IMR-90 (cell line): ENCODE results near the gene YPEL3. TPM values are rescaled to one million over a fixed set of nuclear protein-coding genes. Genes with fewer than 3 reads are reported as not detected.

Experiments used
- ATAC-seq: fragments of 200-7000 bp; cut with Tn5 transposase; 2 replicates; pipeline ENCODE4 v1.9.1; 2020; ENCODE audit warnings: low read depth, mild to moderate bottlenecking, moderate library complexity
- BruUV-seq: library from RNA; stranded (reverse); fragments of 400-500 nt; replicated peaks from 2 replicates; lab custom pipeline; 2021; lab: Mats Ljungman, UMichigan
- CTCF ChIA-PET: fragments of 300-600 bp; formaldehyde crosslinking; extraction: SDS; loops from one replicate; lab custom pipeline; 2021; ENCODE audit warnings: antibody characterized with exemption; lab: Yijun Ruan, JAX
- POLR2A ChIA-PET: fragments of 300-600 bp; sonication (Branson Sonifier 250); formaldehyde crosslinking; loops from one replicate; lab custom pipeline; 2022; ENCODE audit warnings: antibody characterized with exemption; ENCODE audit not compliant: unreplicated experiment; lab: Charles Lee
- DNase-seq: peaks from one replicate; pipeline ENCODE4 v3.0.0; 2013
- H2AFZ ChIP-seq: replicated peaks from 2 replicates; pipeline ENCODE3; 2013; ENCODE audit warnings: low read length, mild to moderate bottlenecking; ENCODE audit not compliant: poor library complexity
- H2AK5ac ChIP-seq: 2 replicates; pipeline ENCODE4 v1.6.1; 2013; ENCODE audit warnings: low read depth, low read length, inconsistent platforms
- H2AK9ac ChIP-seq: replicated peaks from 2 replicates; pipeline ENCODE3; 2013; ENCODE audit warnings: mild to moderate bottlenecking, low read depth, low read length, moderate library complexity; ENCODE audit not compliant: poor library complexity
- H2BK120ac ChIP-seq: 2 replicates; pipeline ENCODE4 v1.6.1; 2013; ENCODE audit warnings: low read depth, low read length, inconsistent platforms
- H2BK15ac ChIP-seq: 3 replicates; pipeline ENCODE4 v1.6.1; 2013; ENCODE audit warnings: low read depth, low read length, inconsistent platforms
- H2BK20ac ChIP-seq: 2 replicates; pipeline ENCODE4 v1.6.1; 2013; ENCODE audit warnings: low read depth, mild to moderate bottlenecking, inconsistent platforms, low read length, moderate library complexity
- H2BK5ac ChIP-seq: 2 replicates; pipeline ENCODE4 v1.6.1; 2013; ENCODE audit warnings: mild to moderate bottlenecking, low read depth, low read length, inconsistent platforms; ENCODE audit not compliant: poor library complexity, severe bottlenecking
- H3K14ac ChIP-seq: replicated peaks from 2 replicates; pipeline ENCODE4 v1.6.1; 2013; ENCODE audit warnings: low read depth, low read length, inconsistent platforms
- H3K18ac ChIP-seq: 2 replicates; pipeline ENCODE4 v1.6.1; 2013; ENCODE audit warnings: low read depth, low read length, control low read depth
- H3K23ac ChIP-seq: 2 replicates; pipeline ENCODE4 v1.6.1; 2013; ENCODE audit warnings: low read depth, low read length, inconsistent platforms
- H3K27ac ChIP-seq: 2 replicates; pipeline ENCODE4 v1.5.1; 2013; ENCODE audit warnings: mild to moderate bottlenecking, control low read depth, low read length; ENCODE audit not compliant: insufficient read depth
- H3K27me3 ChIP-seq: 2 replicates; pipeline ENCODE4 v1.6.1; 2013; ENCODE audit warnings: low read length; ENCODE audit not compliant: control insufficient read depth, insufficient read depth
- H3K36me3 ChIP-seq: 2 replicates; pipeline ENCODE4 v1.6.1; 2013; ENCODE audit warnings: low read length, mixed read lengths; ENCODE audit not compliant: control insufficient read depth, insufficient read depth
- H3K4ac ChIP-seq: 2 replicates; pipeline ENCODE4 v1.6.1; 2013; ENCODE audit warnings: low read depth, low read length, inconsistent platforms
- H3K4me1 ChIP-seq: 2 replicates; pipeline ENCODE4 v1.6.1; 2013; ENCODE audit warnings: low read length, mixed read lengths; ENCODE audit not compliant: control insufficient read depth, insufficient read depth
- H3K4me2 ChIP-seq: 2 replicates; pipeline ENCODE4 v1.6.1; 2013; ENCODE audit warnings: low read depth, mild to moderate bottlenecking, control low read depth, low read length, moderate library complexity
- H3K4me3 ChIP-seq: 2 replicates; pipeline ENCODE4 v1.5.1; 2013; ENCODE audit warnings: low read depth, mild to moderate bottlenecking, control low read depth, low read length, moderate library complexity; ENCODE audit not compliant: insufficient read depth
- H3K56ac ChIP-seq: 2 replicates; pipeline ENCODE4 v1.6.1; 2013; ENCODE audit warnings: low read length, inconsistent platforms; ENCODE audit not compliant: insufficient read depth; ENCODE audit errors: extremely low read depth
- H3K79me1 ChIP-seq, 2 experiments: 2 replicates each; pipeline ENCODE4 v1.6.1; 2013; ENCODE audit warnings: low read length in 2 of 2, inconsistent platforms in 1 of 2, low read depth in 1 of 2
- H3K9ac ChIP-seq: 2 replicates; pipeline ENCODE4 v1.6.1; 2013; ENCODE audit warnings: low read depth, low read length, control low read depth
- H3K9me1 ChIP-seq: 2 replicates; pipeline ENCODE4 v1.6.1; 2013; ENCODE audit warnings: low read length, inconsistent platforms; ENCODE audit not compliant: insufficient read depth
- H3K9me3 ChIP-seq: 2 replicates; pipeline ENCODE4 v1.6.1; 2013; ENCODE audit warnings: low read length; ENCODE audit not compliant: control insufficient read depth, insufficient read depth
- H4K20me1 ChIP-seq: 2 replicates; pipeline ENCODE4 v1.6.1; 2013; ENCODE audit warnings: low read length, inconsistent platforms; ENCODE audit not compliant: insufficient read depth
- H4K5ac ChIP-seq: 2 replicates; pipeline ENCODE4 v1.6.1; 2013; ENCODE audit warnings: mild to moderate bottlenecking, low read depth, low read length, control low read depth
- H4K8ac ChIP-seq, 2 experiments: 2 replicates each; pipeline ENCODE4 v1.6.1; 2013; ENCODE audit warnings: low read depth in 2 of 2, low read length in 2 of 2, control low read depth in 1 of 2, inconsistent platforms in 1 of 2
- H4K91ac ChIP-seq: 2 replicates; pipeline ENCODE4 v1.6.1; 2013; ENCODE audit warnings: low read depth, low read length, inconsistent platforms; ENCODE audit not compliant: insufficient read depth
- BHLHE40 ChIP-seq: fragments of 150-350 bp; IDR thresholded peaks from 2 replicates; pipeline ENCODE4 v1.6.1; 2016; ENCODE audit warnings: mild to moderate bottlenecking, low read depth, low read length
- CEBPB ChIP-seq: IDR thresholded peaks from 2 replicates; pipeline ENCODE4 v1.6.1; 2012; ENCODE audit warnings: low read depth, low read length, improper control_type of control experiment
- CHD1 ChIP-seq: IDR thresholded peaks from 2 replicates; pipeline ENCODE4 v1.6.1; 2012; ENCODE audit warnings: low read depth, low read length, improper control_type of control experiment
- FOS ChIP-seq: fragments of 150-350 bp; IDR thresholded peaks from 2 replicates; pipeline ENCODE4 v1.6.1; 2016; ENCODE audit warnings: low read depth, low read length
- MAFK ChIP-seq: IDR thresholded peaks from 2 replicates; pipeline ENCODE4 v1.6.1; 2012; ENCODE audit warnings: low read depth, low read length, improper control_type of control experiment
- MAZ ChIP-seq: IDR thresholded peaks from 2 replicates; pipeline ENCODE4 v1.6.1; 2012; ENCODE audit warnings: low read depth, mild to moderate bottlenecking, low read length, improper control_type of control experiment, moderate library complexity, borderline replicate concordance
- MXI1 ChIP-seq: IDR thresholded peaks from 2 replicates; pipeline ENCODE4 v1.6.1; 2012; ENCODE audit warnings: low read depth, mild to moderate bottlenecking, low read length, moderate library complexity, borderline replicate concordance
- NFE2L2 ChIP-seq: fragments of 150-350 bp; IDR thresholded peaks from 2 replicates; pipeline ENCODE4 v1.6.1; 2016; ENCODE audit warnings: low read depth, mild to moderate bottlenecking, low read length
- RAD21 ChIP-seq: IDR thresholded peaks from 2 replicates; pipeline ENCODE4 v1.6.1; 2012; ENCODE audit warnings: low read length, improper control_type of control experiment
- RCOR1 ChIP-seq: IDR thresholded peaks from 2 replicates; pipeline ENCODE4 v1.6.1; 2012; ENCODE audit warnings: mild to moderate bottlenecking, low read length, improper control_type of control experiment; ENCODE audit not compliant: insufficient replicate concordance
- USF2 ChIP-seq: fragments of 150-350 bp; IDR thresholded peaks from 2 replicates; pipeline ENCODE4 v1.6.1; 2017; ENCODE audit warnings: mild to moderate bottlenecking, antibody characterized with exemption, low read length, low read depth
- WGBS, 2 experiments: methylation state at CpG; one replicate each; pipeline versions ENCODE4 v1.1.5 to v1.1.7; 2013; ENCODE audit warnings: missing lambda C conversion rate in 2 of 2; ENCODE audit not compliant: insufficient read length in 1 of 2; ENCODE audit errors: extremely low coverage in 2 of 2; 5-methylcytosine and 5-hydroxymethylcytosine counted together
- dilution Hi-C: fragments of 300-500 bp; cut with HindIII; formaldehyde crosslinking; loops from one replicate; pipeline ENCODE4 v1.14.3; 2018; ENCODE audit warnings: low sequenced_read_pairs; ENCODE audit not compliant: unreplicated experiment
- in situ Hi-C: fragments of 300-500 bp; cut with MboI; formaldehyde crosslinking; loops from 3 replicates; pipeline ENCODE4 v1.14.3; 2019; ENCODE audit warnings: low sequenced_read_pairs, inconsistent platforms, mixed read lengths
- intact Hi-C: fragments of 100-400 bp; cut with micrococcal nuclease; formaldehyde crosslinking; loops from 2 replicates; pipeline ENCODE4 v1.10.0; 2022
- polyA plus RNA-seq, 3 experiments: library from polyadenylated mRNA; depleted of rRNA; stranded (reverse); fragments of >200 nt; gene quantifications; 2 replicates each; pipeline ENCODE4 v1.2.3, GENCODE V29; 2012; ENCODE audit warnings: low replicate concordance in 1 of 3
- total RNA-seq: library from RNA; depleted of rRNA; stranded (reverse); fragments of >200 nt; gene quantifications from 2 replicates; pipeline ENCODE4 v1.2.3, GENCODE V29; 2012

YPEL3 gene
- total and polyA plus RNA-seq, 2 of the 4 experiments (the other 2 are of a cell fraction), result 1.1 to 25.6 TPM

GRCh38 chr16:30104090-30104489 is 8.1 kb upstream of the YPEL3 start:
- ATAC-seq (no peak), DNase-seq (no peak)
- H2AK9ac ChIP-seq, result no peak overlapping the region
- no peak overlapping the region for H3K56ac ChIP-seq
- H3K18ac ChIP-seq, result no peak overlapping the region
- TF ChIP-seq CHD1 (no peak), USF2 (no peak), CEBPB (no peak), RCOR1 (no peak), RAD21 (no peak), BHLHE40 (no peak), FOS (no peak), NFE2L2 (no peak), MAFK (no peak), MAZ (no peak), MXI1 (no peak)
- H3K27ac ChIP-seq, result no peak overlapping the region
- H3K23ac ChIP-seq, result no peak overlapping the region
- H3K79me1 ChIP-seq, result no peaks in the 10 kb centered on the region
- BruUV-seq, result no TSS peak
- peaks cover 25% of the 10 kb centered on the region for H3K36me3 ChIP-seq
- intact Hi-C loops (no loop called here), in situ Hi-C loops (no loop called here), dilution Hi-C loops (no loop called here)
- H3K9me1 ChIP-seq, result no peaks in the 10 kb centered on the region
- H2BK5ac ChIP-seq, result no peak overlapping the region
- no peaks in the 10 kb centered on the region for H4K20me1 ChIP-seq
- no peak overlapping the region for H2BK15ac ChIP-seq
- H3K9me3 ChIP-seq, result no peaks in the 10 kb centered on the region
- H4K5ac ChIP-seq, result no peak overlapping the region
- no peak overlapping the region for H4K91ac ChIP-seq
- no peak overlapping the region for H2BK120ac ChIP-seq
- ChIA-PET POLR2A (interaction anchor here (0.5 kb wide), 1 partner anchor 11 kb away, joined by 7 read pairs; no protein-coding TSS in a partner anchor), CTCF (no interaction called here)
- WGBS, 2 experiments, result 80% methylated on average over 1 of the region's 4 CpGs; no CpG with 5 or more reads in 1 of the 2 experiments
- H3K4me1 ChIP-seq, result no peaks in the 10 kb centered on the region
- no peak overlapping the region for H3K4me3 ChIP-seq
- no peak overlapping the region for H2BK20ac ChIP-seq
- H3K27me3 ChIP-seq, result no peaks in the 10 kb centered on the region
- H4K8ac ChIP-seq, result no peak overlapping the region
- no peak overlapping the region for H3K4ac ChIP-seq
- no peak overlapping the region for H3K4me2 ChIP-seq
- no peak overlapping the region for H3K14ac ChIP-seq
- no peak overlapping the region for H3K9ac ChIP-seq
- no peak overlapping the region for H2AFZ ChIP-seq
- H2AK5ac ChIP-seq, result no peak overlapping the region
